ENCODE measurements around the gene ZNF76.
A peak's percentile ranks its signal among the peaks of the same experiment; 100 is the strongest.
"Not testable (repeated sequence)": the region's sequence is repeated elsewhere in the genome, so short reads cannot be mapped to it uniquely, and the experiment has no call there.

The ZNF76 gene

DNA sequence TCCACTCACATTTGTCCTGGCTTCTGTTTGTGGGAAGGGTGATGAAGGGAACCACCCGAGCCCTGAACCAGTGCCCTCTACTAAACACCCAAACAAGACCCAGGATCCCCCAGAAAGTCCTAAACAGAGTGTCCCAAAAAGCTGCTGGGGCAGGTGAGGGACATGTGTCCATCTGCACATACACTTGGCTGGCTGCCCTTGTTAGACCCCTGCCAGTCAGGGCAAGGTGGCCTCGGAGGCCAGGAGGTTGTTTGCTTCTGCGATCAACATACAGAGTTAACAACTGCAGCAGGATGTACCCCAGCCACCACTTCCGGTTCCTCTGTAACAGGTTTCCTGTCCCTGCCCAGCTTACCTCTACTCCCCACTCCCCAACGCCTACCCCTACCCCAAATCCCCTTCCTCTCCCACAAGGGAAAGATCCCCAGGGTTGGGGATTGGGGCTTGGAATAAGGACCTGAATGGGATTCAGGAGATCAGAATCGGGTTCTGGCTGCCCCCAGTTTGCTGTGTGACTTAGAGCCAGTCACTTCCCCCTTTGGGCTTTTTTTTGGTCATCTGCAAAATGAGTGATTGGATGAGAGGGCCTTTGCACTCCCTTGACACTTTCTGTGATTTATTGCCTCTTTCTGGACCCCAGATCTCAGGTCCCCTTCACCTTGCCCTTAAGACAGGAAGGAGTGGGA lies 52.0 kb downstream of the ZNF76 start:
- Histone ChIP-seq H3K27ac (ENCODE audit: low read depth, low read length) (no peak overlapping the region), H3K4me3 (ENCODE audit: low read length) (no peak overlapping the region), H3K36me3 (ENCODE audit: control insufficient read depth, insufficient read depth, low read length) (no peaks in the 10 kb centered on the region), H3K4me1 (ENCODE audit: control insufficient read depth, insufficient read depth, low read length) (no peaks in the 10 kb centered on the region), H3K9ac (ENCODE audit: low read length) (peak overlapping the region; percentile 10), H3K27me3 (ENCODE audit: control insufficient read depth, insufficient read depth, low read length) (no peaks in the 10 kb centered on the region)

DNA sequence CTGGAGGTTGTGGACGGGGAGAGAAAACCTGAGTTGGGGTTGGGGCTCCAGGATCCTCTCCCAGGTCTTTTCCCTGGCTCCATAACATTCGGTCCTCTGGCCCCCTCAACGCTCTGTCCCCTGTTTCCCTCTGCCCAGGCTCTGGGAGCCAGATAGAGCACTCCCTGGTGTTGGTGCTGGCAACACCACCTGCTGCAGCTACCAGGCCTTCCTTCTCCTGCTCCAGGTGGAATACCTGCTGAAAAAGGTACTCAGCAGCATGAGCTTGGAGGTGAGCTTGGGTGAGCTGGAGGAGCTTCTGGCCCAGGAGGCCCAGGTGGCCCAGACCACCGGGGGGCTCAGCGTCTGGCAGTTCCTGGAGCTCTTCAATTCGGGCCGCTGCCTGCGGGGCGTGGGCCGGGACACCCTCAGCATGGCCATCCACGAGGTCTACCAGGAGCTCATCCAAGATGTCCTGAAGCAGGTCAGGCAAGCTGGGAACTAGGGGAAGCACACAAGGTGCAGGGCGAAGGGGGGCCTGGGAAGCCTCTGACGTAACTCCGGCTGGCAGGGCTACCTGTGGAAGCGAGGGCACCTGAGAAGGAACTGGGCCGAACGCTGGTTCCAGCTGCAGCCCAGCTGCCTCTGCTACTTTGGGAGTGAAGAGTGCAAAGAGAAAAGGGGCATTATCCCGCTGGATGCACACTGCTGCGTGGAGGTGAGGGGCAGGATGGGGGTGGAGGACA lies 52.7 kb downstream of the ZNF76 start:
- no peak overlapping the region for H3K27ac ChIP-seq (ENCODE audit: low read depth, low read length)

DNA sequence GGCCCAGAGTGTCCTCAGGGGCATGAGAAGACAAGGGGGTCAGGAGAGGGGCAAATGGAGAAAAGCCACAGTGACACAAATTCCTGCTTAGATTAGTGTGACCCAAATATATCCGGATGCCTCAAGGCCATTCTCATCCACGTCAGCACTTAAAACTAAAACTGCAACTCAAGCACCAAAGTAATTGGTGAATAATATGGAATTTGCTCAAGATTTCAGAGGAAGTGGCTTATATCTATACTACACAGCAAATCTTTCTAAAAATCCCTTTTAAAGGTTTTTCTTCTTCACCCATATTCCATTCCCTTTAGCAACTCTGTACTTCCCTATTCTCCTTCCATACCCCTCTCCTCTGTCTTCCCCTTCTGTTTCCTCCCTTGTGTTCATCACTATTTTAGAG lies 53.3 kb downstream of the ZNF76 start:
- Histone ChIP-seq H3K4me1 (ENCODE audit: control insufficient read depth, insufficient read depth, low read length) (peaks cover 3% of the 10 kb centered on the region), H3K4me3 (ENCODE audit: low read length) (no peak overlapping the region), H3K9ac (ENCODE audit: low read length) (no peak overlapping the region), H3K27me3 (ENCODE audit: control insufficient read depth, insufficient read depth, low read length) (no peaks in the 10 kb centered on the region), H3K36me3 (ENCODE audit: control insufficient read depth, insufficient read depth, low read length) (no peaks in the 10 kb centered on the region), H3K27ac (ENCODE audit: low read depth, low read length) (no peak overlapping the region)

More for the DNA sequence above, 52.7 kb downstream of the ZNF76 start:
- H3K9ac ChIP-seq (ENCODE audit: low read length): peak overlapping the region; percentile 10
- H3K27me3 ChIP-seq (ENCODE audit: control insufficient read depth, insufficient read depth, low read length): no peaks in the 10 kb centered on the region
- no peaks in the 10 kb centered on the region for H3K36me3 ChIP-seq (ENCODE audit: control insufficient read depth, insufficient read depth, low read length)
- no peak overlapping the region for H3K4me3 ChIP-seq (ENCODE audit: low read length)
- H3K4me1 ChIP-seq (ENCODE audit: control insufficient read depth, insufficient read depth, low read length): no peaks in the 10 kb centered on the region

DNA sequence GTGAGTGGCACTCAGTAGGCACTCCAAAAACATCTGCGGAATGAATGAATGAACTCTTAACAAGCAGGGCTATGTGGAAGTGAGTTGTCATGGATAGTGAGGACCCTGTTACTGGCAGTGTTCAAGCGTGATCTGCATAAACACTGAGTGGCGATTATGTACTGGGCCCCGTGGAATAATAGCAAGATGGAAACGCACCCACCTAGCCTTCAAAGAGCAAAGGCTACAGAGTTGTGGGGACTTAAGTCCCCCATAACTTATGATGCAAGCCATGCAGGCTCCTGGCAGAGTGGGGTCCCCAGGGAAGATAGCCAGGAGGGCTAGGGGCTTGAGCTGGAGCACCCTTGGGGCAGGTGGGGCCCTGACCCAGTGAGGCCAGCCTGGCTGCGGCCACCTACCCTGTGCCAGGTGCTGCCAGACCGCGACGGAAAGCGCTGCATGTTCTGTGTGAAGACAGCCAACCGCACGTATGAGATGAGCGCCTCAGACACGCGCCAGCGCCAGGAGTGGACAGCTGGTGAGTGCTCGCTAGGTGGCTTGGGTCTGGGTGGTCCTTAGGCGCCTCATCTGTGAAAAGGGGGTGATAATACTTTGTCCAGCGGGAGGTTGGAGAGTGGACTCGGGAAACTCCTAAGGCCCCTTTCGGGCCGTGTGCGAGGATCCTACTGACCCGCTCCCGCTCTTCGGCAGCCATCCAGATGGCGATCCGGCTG lies 58.1 kb downstream of the ZNF76 start:
- Histone ChIP-seq H3K27ac (ENCODE audit: low read depth, low read length) (no peak overlapping the region), H3K9ac (ENCODE audit: low read length) (no peak overlapping the region), H3K27me3 (ENCODE audit: control insufficient read depth, insufficient read depth, low read length) (no peaks in the 10 kb centered on the region), H3K36me3 (ENCODE audit: control insufficient read depth, insufficient read depth, low read length) (peaks cover 7% of the 10 kb centered on the region), H3K4me1 (ENCODE audit: control insufficient read depth, insufficient read depth, low read length) (peaks cover 3% of the 10 kb centered on the region), H3K4me3 (ENCODE audit: low read length) (peak overlapping the region; percentile 69)

DNA sequence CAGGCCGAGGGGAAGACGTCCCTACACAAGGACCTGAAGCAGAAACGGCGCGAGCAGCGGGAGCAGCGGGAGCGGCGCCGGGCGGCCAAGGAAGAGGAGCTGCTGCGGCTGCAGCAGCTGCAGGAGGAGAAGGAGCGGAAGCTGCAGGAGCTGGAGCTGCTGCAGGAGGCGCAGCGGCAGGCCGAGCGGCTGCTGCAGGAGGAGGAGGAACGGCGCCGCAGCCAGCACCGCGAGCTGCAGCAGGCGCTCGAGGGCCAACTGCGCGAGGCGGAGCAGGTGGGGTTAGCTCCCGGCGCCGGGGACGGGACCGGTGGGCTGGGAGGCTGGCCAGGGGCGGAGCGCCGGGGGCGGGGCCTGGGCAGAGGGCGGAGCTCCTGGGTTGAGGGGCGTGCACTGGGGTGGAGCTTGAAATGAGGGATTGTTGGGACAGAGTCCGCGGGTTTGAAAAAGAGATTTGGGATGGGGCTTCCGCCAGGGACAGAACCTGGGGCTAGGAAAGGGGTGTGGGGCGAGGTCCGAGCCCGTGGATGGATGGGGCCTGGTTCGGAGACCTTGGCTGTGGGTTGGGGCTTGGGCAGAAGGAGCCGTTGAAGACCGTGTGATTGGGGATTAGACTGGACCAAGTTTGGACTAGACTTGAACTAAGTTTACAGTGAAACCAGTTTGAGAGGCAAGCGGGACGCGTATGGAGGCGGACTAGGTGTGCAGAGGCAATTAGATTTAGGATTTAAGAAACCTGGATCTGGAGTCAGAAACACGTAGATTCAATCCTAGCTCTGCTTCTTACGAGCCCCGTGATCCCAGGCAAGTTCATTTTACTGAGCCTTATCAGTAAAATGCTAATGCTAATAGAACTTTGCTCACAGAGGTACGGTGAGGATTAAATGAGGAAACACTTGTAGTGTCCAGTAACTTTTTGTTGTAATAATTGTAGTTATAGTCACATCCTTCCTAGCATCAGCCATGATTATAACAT lies 58.9 kb downstream of the ZNF76 start:
- no peaks in the 10 kb centered on the region for H3K27me3 ChIP-seq (ENCODE audit: control insufficient read depth, insufficient read depth, low read length)
- peak overlapping the region; percentile 36 for H3K27ac ChIP-seq (ENCODE audit: low read depth, low read length)
- peaks cover 7% of the 10 kb centered on the region for H3K36me3 ChIP-seq (ENCODE audit: control insufficient read depth, insufficient read depth, low read length)
- H3K9ac ChIP-seq (ENCODE audit: low read length): no peak overlapping the region
- peak overlapping the region; percentile 69 for H3K4me3 ChIP-seq (ENCODE audit: low read length)
- H3K4me1 ChIP-seq (ENCODE audit: control insufficient read depth, insufficient read depth, low read length): peaks cover 3% of the 10 kb centered on the region

DNA sequence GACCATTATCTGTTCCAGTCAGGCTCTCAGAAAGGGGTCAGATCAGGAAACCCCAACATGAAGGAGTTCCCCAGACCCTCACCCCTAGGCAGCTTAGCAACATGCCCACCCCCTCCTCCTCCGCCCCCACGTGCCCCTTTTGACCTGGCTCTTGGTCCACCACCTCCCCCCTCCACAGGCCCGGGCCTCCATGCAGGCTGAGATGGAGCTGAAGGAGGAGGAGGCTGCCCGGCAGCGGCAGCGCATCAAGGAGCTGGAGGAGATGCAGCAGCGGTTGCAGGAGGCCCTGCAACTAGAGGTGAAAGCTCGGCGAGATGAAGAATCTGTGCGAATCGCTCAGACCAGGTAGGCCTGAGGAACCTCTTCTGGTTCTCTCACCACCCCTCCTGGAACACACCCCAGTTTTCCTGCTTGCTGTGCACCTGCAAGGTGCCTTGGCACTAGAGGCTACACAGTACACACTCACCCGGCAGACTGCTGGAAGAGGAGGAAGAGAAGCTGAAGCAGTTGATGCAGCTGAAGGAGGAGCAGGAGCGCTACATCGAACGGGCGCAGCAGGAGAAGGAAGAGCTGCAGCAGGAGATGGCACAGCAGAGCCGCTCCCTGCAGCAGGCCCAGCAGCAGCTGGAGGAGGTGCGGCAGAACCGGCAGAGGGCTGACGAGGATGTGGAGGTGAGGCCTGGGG lies 60.0 kb downstream of the ZNF76 start:
- H3K4me1 ChIP-seq (ENCODE audit: control insufficient read depth, insufficient read depth, low read length): peaks cover 3% of the 10 kb centered on the region
- peaks cover 7% of the 10 kb centered on the region for H3K36me3 ChIP-seq (ENCODE audit: control insufficient read depth, insufficient read depth, low read length)
- H3K9ac ChIP-seq (ENCODE audit: low read length): no peak overlapping the region
- H3K27ac ChIP-seq (ENCODE audit: low read depth, low read length): no peak overlapping the region
- H3K4me3 ChIP-seq (ENCODE audit: low read length): no peak overlapping the region
- H3K27me3 ChIP-seq (ENCODE audit: control insufficient read depth, insufficient read depth, low read length): no peaks in the 10 kb centered on the region

DNA sequence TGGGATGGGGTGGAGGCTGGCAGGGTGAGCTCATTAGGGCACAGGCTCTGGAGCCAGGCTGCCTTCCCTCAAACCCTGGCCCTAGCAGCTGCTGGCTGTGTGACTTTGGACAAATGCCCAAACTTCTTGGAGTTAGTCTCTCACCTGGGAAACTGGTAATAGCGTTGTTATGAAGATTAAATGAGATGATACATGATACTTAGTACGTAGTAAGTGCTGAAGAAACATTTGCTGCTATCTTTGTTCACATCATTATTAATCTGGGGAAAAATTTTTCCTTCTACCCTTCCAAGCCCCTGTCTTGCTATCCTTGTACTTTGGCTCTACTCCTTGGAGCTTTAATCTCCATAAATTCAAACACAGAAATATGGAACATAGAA lies 60.5 kb downstream of the ZNF76 start:
- H3K36me3 ChIP-seq (ENCODE audit: control insufficient read depth, insufficient read depth, low read length): peaks cover 7% of the 10 kb centered on the region
- H3K4me3 ChIP-seq (ENCODE audit: low read length): no peak overlapping the region
- H3K27me3 ChIP-seq (ENCODE audit: control insufficient read depth, insufficient read depth, low read length): no peaks in the 10 kb centered on the region
- H3K27ac ChIP-seq (ENCODE audit: low read depth, low read length): no peak overlapping the region
- H3K9ac ChIP-seq (ENCODE audit: low read length): no peak overlapping the region
- peaks cover 3% of the 10 kb centered on the region for H3K4me1 ChIP-seq (ENCODE audit: control insufficient read depth, insufficient read depth, low read length)

GRCh38 chr6:35321091-35321490 lies 61.6 kb downstream of the ZNF76 start:
- H3K27me3 ChIP-seq (ENCODE audit: control insufficient read depth, insufficient read depth, low read length): no peaks in the 10 kb centered on the region
- peaks cover 7% of the 10 kb centered on the region for H3K36me3 ChIP-seq (ENCODE audit: control insufficient read depth, insufficient read depth, low read length)
- peaks cover 3% of the 10 kb centered on the region for H3K4me1 ChIP-seq (ENCODE audit: control insufficient read depth, insufficient read depth, low read length)
- H3K4me3 ChIP-seq (ENCODE audit: low read length): no peak overlapping the region
- no peak overlapping the region for H3K27ac ChIP-seq (ENCODE audit: low read depth, low read length)
- no peak overlapping the region for H3K9ac ChIP-seq (ENCODE audit: low read length)

DNA sequence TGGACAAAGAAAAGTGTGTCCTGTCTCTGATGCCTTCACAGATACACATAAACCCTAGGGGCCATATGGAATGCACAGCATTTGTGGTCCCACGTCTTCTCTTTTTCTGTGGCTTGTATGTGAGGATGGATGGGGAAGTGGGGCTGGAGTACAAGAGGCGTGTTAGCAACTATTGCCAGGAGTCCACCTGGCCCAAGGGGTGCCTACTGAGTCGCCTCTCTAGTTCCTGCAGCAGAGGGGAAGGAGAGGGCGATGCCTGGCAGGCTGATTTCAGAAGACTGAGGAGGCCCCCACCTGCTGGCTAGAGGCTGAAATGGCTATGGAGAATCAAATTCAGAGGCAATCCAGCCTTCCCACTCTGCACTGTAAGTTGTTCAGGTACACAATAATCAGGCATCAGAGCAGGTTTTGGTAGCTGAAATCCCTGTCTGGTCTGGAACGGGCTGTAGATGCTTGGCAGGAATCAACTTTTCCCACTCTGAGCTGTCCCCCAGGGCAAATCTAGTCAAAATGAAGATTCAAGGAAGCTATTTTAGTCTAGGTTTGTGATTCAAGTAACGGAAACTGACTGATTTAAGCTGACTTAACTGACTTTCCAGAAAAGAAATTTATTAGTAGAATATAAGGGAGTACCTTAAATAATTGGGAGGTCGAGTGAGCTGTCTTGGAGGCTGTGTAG lies 68.0 kb downstream of the ZNF76 start:
- Histone ChIP-seq H3K27ac (ENCODE audit: low read depth, low read length) (no peak overlapping the region), H3K9ac (ENCODE audit: low read length) (no peak overlapping the region), H3K36me3 (ENCODE audit: control insufficient read depth, insufficient read depth, low read length) (no peaks in the 10 kb centered on the region), H3K4me3 (ENCODE audit: low read length) (no peak overlapping the region), H3K4me1 (ENCODE audit: control insufficient read depth, insufficient read depth, low read length) (no peaks in the 10 kb centered on the region), H3K27me3 (ENCODE audit: control insufficient read depth, insufficient read depth, low read length) (no peaks in the 10 kb centered on the region)

- no peaks in the 10 kb centered on the region for H3K36me3 ChIP-seq (ENCODE audit: control insufficient read depth, insufficient read depth, low read length)
- no peaks in the 10 kb centered on the region for H3K4me1 ChIP-seq (ENCODE audit: control insufficient read depth, insufficient read depth, low read length)
- H3K4me3 ChIP-seq (ENCODE audit: low read length): no peak overlapping the region
- no peak overlapping the region for H3K27ac ChIP-seq (ENCODE audit: low read depth, low read length)
- no peak overlapping the region for H3K9ac ChIP-seq (ENCODE audit: low read length)
- H3K27me3 ChIP-seq (ENCODE audit: control insufficient read depth, insufficient read depth, low read length): no peaks in the 10 kb centered on the region
Observed at GRCh38 chr6:35328108-35328723, 68.7 kb downstream of the ZNF76 start.

GRCh38 chr6:35328965-35329364 lies 69.4 kb downstream of the ZNF76 start:
- H3K36me3 ChIP-seq (ENCODE audit: control insufficient read depth, insufficient read depth, low read length); H3K27ac ChIP-seq (ENCODE audit: low read depth, low read length); H3K4me1 ChIP-seq (ENCODE audit: control insufficient read depth, insufficient read depth, low read length); H3K27me3 ChIP-seq (ENCODE audit: control insufficient read depth, insufficient read depth, low read length); H3K9ac ChIP-seq (ENCODE audit: low read length); H3K4me3 ChIP-seq (ENCODE audit: low read length): not testable (repeated sequence)
